Keratinocyte (primary cell): ENCODE data around the gene SYCE3. TPM values are rescaled to one million over a fixed set of nuclear protein-coding genes. Genes with fewer than 3 reads are reported as not detected.

Experiments used
- DNase-seq: peaks from one replicate; pipeline ENCODE4 v3.0.0-alpha.2; 2011; ENCODE audit warnings: low read depth, missing footprints, low spot score
- FAIRE-seq: peaks from 2 replicates; lab custom pipeline; 2011; peaks lifted over from hg19 to GRCh38; lab: Jason Lieb, UNC
- H2AFZ ChIP-seq: 2 replicates; pipeline ENCODE4 v1.6.0; 2012; ENCODE audit warnings: low read length, control low read depth, inconsistent platforms; ENCODE audit not compliant: control insufficient read depth
- H3K27ac ChIP-seq: 2 replicates; pipeline ENCODE4 v1.5.1; 2011; ENCODE audit warnings: low read length; ENCODE audit not compliant: control insufficient read depth, insufficient read depth
- H3K27me3 ChIP-seq: 3 replicates; pipeline ENCODE4 v1.6.0; 2011; ENCODE audit warnings: low read length; ENCODE audit not compliant: control insufficient read depth, insufficient read depth; ENCODE audit errors: extremely low read depth
- H3K36me3 ChIP-seq, 2 experiments: 2 replicates in 1 of 2; 3 replicates in 1 of 2; pipeline ENCODE4 v1.5.1; 2011; ENCODE audit warnings: low read length in 2 of 2, mild to moderate bottlenecking in 1 of 2; ENCODE audit not compliant: control insufficient read depth in 2 of 2, insufficient read depth in 2 of 2; ENCODE audit errors: extremely low read depth in 1 of 2
- H3K4me1 ChIP-seq: 3 replicates; pipeline ENCODE4 v1.5.1; 2011; ENCODE audit warnings: low read length; ENCODE audit not compliant: control insufficient read depth, insufficient read depth; ENCODE audit errors: extremely low read depth
- H3K4me2 ChIP-seq: 3 replicates; pipeline ENCODE4 v1.6.0; 2011; ENCODE audit warnings: low read depth, low read length; ENCODE audit not compliant: control insufficient read depth, insufficient read depth; ENCODE audit errors: extremely low read depth
- H3K4me3 ChIP-seq, 3 experiments: fragments of 200-600 bp in 1 of 3; sonication (generic) in 1 of 3; 2 replicates in 2 of 3; 3 replicates in 1 of 3; pipeline ENCODE4 v1.5.1; 2011 to 2016; ENCODE audit warnings: low read length in 3 of 3, mild to moderate bottlenecking in 3 of 3, control low read depth in 2 of 3, inconsistent platforms in 1 of 3, low read depth in 1 of 3, mixed read lengths in 1 of 3, mixed run types in 1 of 3, moderate library complexity in 1 of 3; ENCODE audit not compliant: control insufficient read depth in 2 of 3, insufficient read depth in 2 of 3; ENCODE audit errors: extremely low read depth in 1 of 3
- H3K79me2 ChIP-seq: 2 replicates; pipeline ENCODE4 v1.6.0; 2012; ENCODE audit warnings: low read length; ENCODE audit not compliant: control insufficient read depth, insufficient read depth
- H3K9ac ChIP-seq: 3 replicates; pipeline ENCODE4 v1.6.0; 2011; ENCODE audit warnings: low read length; ENCODE audit not compliant: control insufficient read depth, insufficient read depth; ENCODE audit errors: extremely low read depth
- H3K9me1 ChIP-seq: 3 replicates; pipeline ENCODE4 v1.6.0; 2011; ENCODE audit warnings: low read length; ENCODE audit not compliant: control insufficient read depth, insufficient read depth; ENCODE audit errors: extremely low read depth
- H3K9me3 ChIP-seq: 2 replicates; pipeline ENCODE4 v1.5.1; 2012; ENCODE audit warnings: low read depth, low read length; ENCODE audit not compliant: control insufficient read depth
- H4K20me1 ChIP-seq: 3 replicates; pipeline ENCODE4 v1.6.0; 2011; ENCODE audit warnings: low read length; ENCODE audit not compliant: control insufficient read depth, insufficient read depth; ENCODE audit errors: extremely low read depth
- CTCF ChIP-seq, 3 experiments: IDR thresholded peaks in 1 of 3; conservative IDR thresholded peaks in 1 of 3; optimal IDR thresholded peaks in 1 of 3; 2 replicates in 2 of 3; 3 replicates in 1 of 3; pipeline versions ENCODE3 to v1.5.1; 2011; ENCODE audit warnings: low read length in 3 of 3, mild to moderate bottlenecking in 3 of 3, moderate library complexity in 2 of 3, control low read depth in 1 of 3, inconsistent platforms in 1 of 3; ENCODE audit not compliant: insufficient read depth in 2 of 3; ENCODE audit errors: extremely low read depth in 1 of 3
- EZH2 ChIP-seq: IDR thresholded peaks from one replicate; pipeline ENCODE4 v1.6.1; 2012; ENCODE audit warnings: inconsistent platforms, mild to moderate bottlenecking, low read length, moderate library complexity
- dilution Hi-C: fragments of 300-500 bp; cut with MboI; formaldehyde crosslinking; loops from one replicate; pipeline ENCODE4 v1.7.0; 2020; ENCODE audit warnings: low sequenced_read_pairs; ENCODE audit not compliant: extremely low pct_ligation_motif_present
- polyA plus RNA-seq, 5 experiments: library from polyadenylated mRNA; depleted of rRNA in 3 of 5; stranded (reverse) in 3 of 5; stranded (forward) in 1 of 5; unstranded in 1 of 5; fragments of >200 nt; gene quantifications; 1 replicate in 1 of 5; 2 replicates in 3 of 5; 3 replicates in 1 of 5; pipeline versions ENCODE4 v1.2.1 to v1.2.3, GENCODE V29; 2011 to 2012; ENCODE audit warnings: missing spikeins in 2 of 5, low read depth in 1 of 5, low replicate concordance in 1 of 5

SYCE3 gene
- polyA plus RNA-seq, 1 donor (not counting 4 experiments of a cell fraction or from before 2014, with no cell fraction given): 0.17 TPM

GRCh38 chr22:50575426-50575941 is 12.8 kb upstream of the SYCE3 start:
- TF ChIP-seq CTCF (optimal IDR thresholded peaks at IDR 0.05 in 1 of 3, IDR thresholded peaks at IDR 0.05 in 1 of 3, conservative IDR thresholded peaks at IDR 0.05 in 1 of 3; ENCODE audit: extremely low read depth in 1 of 3, insufficient read depth in 2 of 3, low read length in 3 of 3) (no peak), EZH2 (no peak)
- dilution Hi-C loops: no loop called here
- FAIRE-seq (no peak), DNase-seq (no peak)
- Histone ChIP-seq H3K4me1 (no peaks in the 10 kb centered on the region), H3K4me3 (no peak overlapping the region), H3K9me3 (no peaks in the 10 kb centered on the region), H3K9me1 (no peaks in the 10 kb centered on the region), H3K27me3 (no peaks in the 10 kb centered on the region), H3K79me2 (no peaks in the 10 kb centered on the region), H3K4me2 (no peak overlapping the region), H2AFZ (no peak overlapping the region), H3K36me3 (peaks cover 23 to 25% of the 10 kb centered on the region in 2 experiments), H4K20me1 (no peaks in the 10 kb centered on the region), H3K27ac (no peak overlapping the region), H3K9ac (no peak overlapping the region)

- DNase-seq: no peak
- FAIRE-seq: no peak
- no peak overlapping the region for H3K9ac ChIP-seq
Measured at GRCh38 chr22:50574383-50574755, 11.7 kb upstream of the SYCE3 start.

More at GRCh38 chr22:50574383-50574755, 11.7 kb upstream of the SYCE3 start:
- no peaks in the 10 kb centered on the region for H3K9me3 ChIP-seq
- TF ChIP-seq EZH2: no peak
- no peak for TF ChIP-seq CTCF (optimal IDR thresholded peaks at IDR 0.05 in 1 of 3, IDR thresholded peaks at IDR 0.05 in 1 of 3, conservative IDR thresholded peaks at IDR 0.05 in 1 of 3; ENCODE audit: extremely low read depth in 1 of 3, insufficient read depth in 2 of 3, low read length in 3 of 3)
- no peaks in the 10 kb centered on the region for H3K79me2 ChIP-seq
- no peaks in the 10 kb centered on the region for H4K20me1 ChIP-seq
- no peak overlapping the region for H2AFZ ChIP-seq
- no peak overlapping the region for H3K27ac ChIP-seq
- H3K4me1 ChIP-seq: no peaks in the 10 kb centered on the region
- H3K27me3 ChIP-seq: no peaks in the 10 kb centered on the region
- H3K36me3 ChIP-seq: peaks cover 17 to 27% of the 10 kb centered on the region in 2 experiments
- H3K4me3 ChIP-seq: no peak overlapping the region
- H3K4me2 ChIP-seq: no peak overlapping the region
- H3K9me1 ChIP-seq: no peaks in the 10 kb centered on the region
- dilution Hi-C loops: no loop called here
